NT2/D1 (cell line): Measurements from ENCODE around the gene TBC1D17.

Experiments
- DNase-seq: peaks from one replicate; pipeline ENCODE4 v3.0.0-alpha.2; 2011; ENCODE audit warnings: low read depth, low spot score
- H3K27me3 ChIP-seq: 2 replicates; pipeline ENCODE4 v1.6.0; 2011; ENCODE audit warnings: mild to moderate bottlenecking; ENCODE audit not compliant: insufficient read length, insufficient read depth
- H3K36me3 ChIP-seq: 2 replicates; pipeline ENCODE4 v1.6.1; 2011; ENCODE audit warnings: mild to moderate bottlenecking, low read length, mixed read lengths; ENCODE audit not compliant: insufficient read depth, insufficient read length
- H3K4me1 ChIP-seq: 2 replicates; pipeline ENCODE4 v1.5.1; 2011; ENCODE audit not compliant: insufficient read depth, insufficient read length
- H3K4me3 ChIP-seq: 2 replicates; pipeline ENCODE4 v1.5.1; 2011; ENCODE audit warnings: low read depth; ENCODE audit not compliant: insufficient read length
- H3K9ac ChIP-seq: 2 replicates; pipeline ENCODE4 v1.6.0; 2011; ENCODE audit warnings: low read depth; ENCODE audit not compliant: insufficient read length
- H3K9me3 ChIP-seq: 2 replicates; pipeline ENCODE4 v1.5.1; 2011; ENCODE audit warnings: mild to moderate bottlenecking, low read length; ENCODE audit not compliant: insufficient read depth
- SUZ12 ChIP-seq: IDR thresholded peaks from 2 replicates; pipeline ENCODE4 v1.6.1; 2011; ENCODE audit not compliant: insufficient read length, insufficient read depth; ENCODE audit errors: extremely low read depth
- YY1 ChIP-seq: IDR thresholded peaks from 2 replicates; pipeline ENCODE4 v1.6.1; 2011; ENCODE audit not compliant: insufficient read length, insufficient read depth
- ZNF274 ChIP-seq: IDR thresholded peaks from 2 replicates; pipeline ENCODE4 v1.6.1; 2011; ENCODE audit warnings: mild to moderate bottlenecking, low read depth, low read length

Gene TBC1D17

DNA sequence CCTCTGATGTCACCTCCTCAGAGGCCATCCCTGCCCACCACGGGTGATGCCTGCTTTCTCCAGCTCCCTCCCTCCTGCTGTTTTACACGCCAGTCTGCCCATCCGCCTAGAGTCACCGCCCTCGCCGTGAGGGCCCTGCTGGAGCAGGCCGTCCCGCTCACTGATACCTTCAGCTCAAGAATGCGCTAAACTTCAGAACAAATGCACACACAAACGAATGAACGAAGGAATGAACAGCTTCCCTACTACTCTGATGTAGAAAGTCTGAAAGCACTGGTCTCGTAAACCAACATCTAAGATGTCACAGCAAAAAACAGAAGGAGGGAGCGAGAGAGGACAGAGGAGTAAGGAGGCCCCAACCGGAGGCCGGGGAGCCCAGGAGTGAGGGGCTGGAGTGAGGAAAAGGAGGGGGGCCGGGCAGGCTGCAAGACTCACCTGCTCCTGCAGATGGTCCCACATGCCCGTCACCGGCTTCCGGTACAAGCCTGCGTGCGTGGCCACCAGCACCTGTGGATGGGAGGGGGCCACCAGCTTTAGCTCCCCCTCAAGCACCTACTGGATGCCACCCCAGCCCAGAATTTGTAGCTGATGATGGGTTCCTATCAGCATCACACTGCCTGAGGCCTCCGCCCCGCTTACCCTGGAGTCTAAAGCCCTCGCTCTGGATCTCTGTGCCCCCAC, 14.1 kb upstream of the TBC1D17 start:
- H3K36me3 ChIP-seq: peaks cover 69% of the 10 kb centered on the region
- no peaks in the 10 kb centered on the region for H3K27me3 ChIP-seq
- TF ChIP-seq ZNF274 (no peak), SUZ12 (no peak), YY1 (no peak)
- no peak for DNase-seq
- H3K4me1 ChIP-seq: peaks cover 27% of the 10 kb centered on the region
- no peaks in the 10 kb centered on the region for H3K9me3 ChIP-seq
- H3K9ac ChIP-seq: peak overlapping the region; percentile 56
- H3K4me3 ChIP-seq: no peak overlapping the region

DNA sequence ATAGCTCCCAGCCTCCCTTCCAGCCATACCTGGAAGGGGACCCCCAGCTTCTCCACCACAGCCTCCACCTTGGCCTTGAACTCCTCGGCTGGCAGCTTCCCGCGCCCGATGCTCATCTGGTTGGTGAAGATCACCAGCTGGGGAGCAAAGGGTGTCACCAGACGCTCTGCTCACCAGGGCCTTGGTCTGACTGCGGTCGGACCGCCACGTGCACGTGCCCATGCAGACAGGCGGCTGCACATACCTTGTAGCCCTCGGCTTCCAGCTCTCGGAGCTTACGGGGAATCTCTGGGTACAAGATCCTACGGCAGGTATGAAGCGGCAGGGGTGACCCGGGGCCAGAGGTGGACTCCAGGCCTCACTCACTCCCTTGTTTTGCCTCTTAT, 13.6 kb upstream of the TBC1D17 start:
- Histone ChIP-seq H3K36me3 (peaks cover 63% of the 10 kb centered on the region), H3K9me3 (no peaks in the 10 kb centered on the region), H3K4me1 (peaks cover 27% of the 10 kb centered on the region), H3K27me3 (no peaks in the 10 kb centered on the region), H3K4me3 (no peak overlapping the region), H3K9ac (peak overlapping the region; percentile 56)
- DNase-seq: no peak
- TF ChIP-seq ZNF274 (no peak), SUZ12 (no peak), YY1 (no peak)

- H3K36me3 ChIP-seq: peaks cover 57% of the 10 kb centered on the region
These were observed 12.6 kb upstream of the TBC1D17 start for GRCh38 chr19:49864890-49865289.

DNA sequence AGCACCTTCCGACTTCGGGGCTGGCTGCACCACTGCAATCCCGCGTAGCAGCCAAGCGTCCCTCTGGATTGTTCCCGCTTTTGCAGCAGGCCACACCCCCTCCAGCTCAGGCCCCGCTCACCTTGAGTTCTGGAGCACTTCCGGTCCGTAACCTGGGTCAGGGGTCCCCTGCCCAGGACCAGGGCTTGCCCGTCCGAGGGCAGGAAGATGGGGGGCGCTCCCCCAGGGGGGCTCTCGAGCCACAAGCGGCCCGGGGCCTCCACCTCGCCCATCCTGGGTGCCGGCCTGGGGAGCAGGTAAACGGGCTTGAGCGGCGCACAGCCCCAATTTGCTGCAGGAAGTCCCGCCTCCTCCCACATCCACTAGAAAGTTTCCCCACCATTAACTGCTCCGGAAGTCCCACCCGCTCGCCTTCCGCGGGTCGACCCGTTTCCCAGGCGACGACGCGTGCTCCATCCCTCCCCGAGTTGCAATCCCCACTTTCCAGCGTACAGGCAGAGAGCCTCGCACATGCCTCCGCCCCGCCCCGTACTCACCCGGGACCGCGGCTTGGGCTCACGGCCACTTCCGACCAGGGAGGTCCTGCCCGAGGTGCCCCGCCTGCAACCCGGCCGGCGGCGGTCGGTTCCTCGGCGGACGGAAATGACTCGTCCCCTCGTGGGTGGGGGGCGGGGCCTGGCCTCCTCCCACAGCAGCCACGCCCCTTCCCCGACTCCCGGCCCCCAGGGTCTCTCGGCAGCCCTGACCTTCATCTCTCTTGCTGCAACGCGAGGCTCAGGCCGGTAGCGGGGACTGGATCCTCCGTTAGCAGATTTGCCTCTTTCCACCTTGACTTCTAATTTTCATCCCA, 10.3 kb upstream of the TBC1D17 start, which contains the start of gene PNKP:
PNKP (minus strand) TSS at position 644 of the 850 bp plus-strand sequence; CDS start at position 272, 372 bp downstream.
- peaks cover 25% of the 10 kb centered on the region for H3K4me1 ChIP-seq
- peak within 1 kb of the TSS; percentile 86 for H3K4me3 ChIP-seq
- no peaks in the 10 kb centered on the region for H3K9me3 ChIP-seq
- H3K9ac ChIP-seq: peak within 1 kb of the TSS; percentile 93
- TF ChIP-seq ZNF274 (no peak), YY1 (no peak)
- H3K27me3 ChIP-seq: no peaks in the 10 kb centered on the region
- DNase-seq: no peak
- H3K36me3 ChIP-seq: peaks cover 56% of the 10 kb centered on the region

More at GRCh38 chr19:49864890-49865289, 12.6 kb upstream of the TBC1D17 start:
- Histone ChIP-seq H3K9me3 (no peaks in the 10 kb centered on the region), H3K27me3 (no peaks in the 10 kb centered on the region), H3K9ac (peak overlapping the region; percentile 26), H3K4me1 (peaks cover 26% of the 10 kb centered on the region), H3K4me3 (peak overlapping the region; percentile 22)
- TF ChIP-seq ZNF274 (no peak), SUZ12 (no peak), YY1 (no peak)
- no peak for DNase-seq

DNA sequence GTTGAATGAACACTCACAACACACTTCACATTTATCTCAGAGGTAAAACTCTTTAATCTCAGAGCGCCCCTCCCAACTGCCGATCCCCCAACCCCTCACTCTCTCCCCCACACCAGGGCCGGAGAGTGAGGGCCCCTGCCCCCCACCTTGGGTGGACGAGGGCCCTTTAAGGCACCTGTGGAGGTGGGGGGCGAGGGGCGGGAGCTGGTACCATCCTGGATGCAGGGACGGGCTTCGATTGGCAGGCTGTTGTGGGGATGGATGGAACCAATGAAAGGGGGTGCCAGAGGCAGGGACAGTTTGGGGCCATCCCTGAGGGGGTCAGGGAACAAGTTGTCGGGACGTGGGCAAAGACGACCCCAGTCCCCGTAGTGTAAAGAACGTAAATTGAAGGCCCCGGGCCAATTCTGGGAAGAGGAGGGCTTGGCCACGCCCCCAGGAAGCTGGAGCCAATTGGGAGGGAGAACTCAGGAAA, 8.5 kb upstream of the TBC1D17 start:
- Histone ChIP-seq H3K4me3 (peak overlapping the region; percentile 26), H3K9me3 (no peaks in the 10 kb centered on the region), H3K36me3 (peaks cover 54% of the 10 kb centered on the region), H3K4me1 (peaks cover 20% of the 10 kb centered on the region), H3K27me3 (no peaks in the 10 kb centered on the region), H3K9ac (peak overlapping the region; percentile 42)
- no peak for DNase-seq
- no peak for TF ChIP-seq ZNF274
- no peak for TF ChIP-seq SUZ12
- no peak for TF ChIP-seq YY1

- H3K4me1 ChIP-seq: peaks cover 18% of the 10 kb centered on the region
- no peaks in the 10 kb centered on the region for H3K9me3 ChIP-seq
- peak; percentile 96 for DNase-seq
- H3K36me3 ChIP-seq: peaks cover 54% of the 10 kb centered on the region
- peak overlapping the region; percentile 39 for H3K4me3 ChIP-seq
- H3K9ac ChIP-seq: peak overlapping the region; percentile 90
- no peaks in the 10 kb centered on the region for H3K27me3 ChIP-seq
- no peak for TF ChIP-seq ZNF274
- no peak for TF ChIP-seq YY1
- no peak for TF ChIP-seq SUZ12
These were observed 7.8 kb upstream of the TBC1D17 start for GRCh38 chr19:49869484-49870308.
